GM23248 (cell line): ENCODE data around the gene VAPA. TPM values are rescaled to one million over a fixed set of nuclear protein-coding genes. Genes with fewer than 3 reads are reported as not detected.

Source experiments
- DNase-seq: peaks from one replicate; pipeline ENCODE4 v3.0.0-alpha.2; 2015
- H2AFZ ChIP-seq: fragments of 200-600 bp; sonication (generic); 2 replicates; pipeline ENCODE4 v1.6.1; 2016; ENCODE audit warnings: antibody characterized with exemption
- H3F3A ChIP-seq: fragments of 200-600 bp; sonication (generic); 2 replicates; pipeline ENCODE4 v1.6.1; 2016; ENCODE audit warnings: mild to moderate bottlenecking, antibody characterized with exemption, mixed run types; ENCODE audit not compliant: insufficient read depth
- H3K27ac ChIP-seq: fragments of 200-600 bp; sonication (generic); 2 replicates; pipeline ENCODE4 v1.5.1; 2016; ENCODE audit warnings: mild to moderate bottlenecking
- H3K27me3 ChIP-seq: fragments of 200-600 bp; sonication (generic); replicated peaks from 2 replicates; pipeline ENCODE4 v1.6.1; 2016; ENCODE audit warnings: mild to moderate bottlenecking; ENCODE audit not compliant: insufficient read depth
- H3K36me3 ChIP-seq: fragments of 200-600 bp; sonication (generic); 2 replicates; pipeline ENCODE4 v1.6.1; 2016; ENCODE audit warnings: low read depth, mild to moderate bottlenecking
- H3K4me1 ChIP-seq: fragments of 200-600 bp; sonication (generic); 2 replicates; pipeline ENCODE4 v1.6.1; 2016; ENCODE audit warnings: mild to moderate bottlenecking; ENCODE audit not compliant: insufficient read depth
- H3K4me2 ChIP-seq: fragments of 200-600 bp; sonication (generic); one replicate; pipeline ENCODE4 v1.6.1; 2016; ENCODE audit warnings: mild to moderate bottlenecking; ENCODE audit not compliant: unreplicated experiment
- H3K4me3 ChIP-seq: fragments of 200-600 bp; sonication (generic); 2 replicates; pipeline ENCODE4 v1.5.1; 2016; ENCODE audit warnings: mild to moderate bottlenecking
- H3K79me2 ChIP-seq: fragments of 200-600 bp; sonication (generic); 2 replicates; pipeline ENCODE4 v1.6.1; 2016; ENCODE audit warnings: mild to moderate bottlenecking; ENCODE audit not compliant: insufficient read depth
- H3K9ac ChIP-seq: fragments of 200-600 bp; sonication (generic); 2 replicates; pipeline ENCODE4 v1.6.1; 2016; ENCODE audit warnings: mild to moderate bottlenecking
- H3K9me2 ChIP-seq: fragments of 200-600 bp; sonication (generic); 2 replicates; pipeline ENCODE4 v1.6.1; 2016; ENCODE audit warnings: mixed run types, mild to moderate bottlenecking, moderate library complexity; ENCODE audit not compliant: insufficient read depth
- H3K9me3 ChIP-seq: fragments of 200-600 bp; sonication (generic); one replicate; pipeline ENCODE4 v1.6.1; 2017; ENCODE audit warnings: low read depth
- H4K20me1 ChIP-seq: fragments of 200-600 bp; sonication (generic); 2 replicates; pipeline ENCODE4 v1.6.0; 2016; ENCODE audit not compliant: insufficient read depth
- EZH2 ChIP-seq: fragments of 200-600 bp; sonication (generic); IDR thresholded peaks from 2 replicates; pipeline ENCODE4 v1.6.1; 2018; ENCODE audit warnings: antibody characterized with exemption, mild to moderate bottlenecking; ENCODE audit not compliant: insufficient read depth, poor library complexity, severe bottlenecking
- EZH2phosphoT487 ChIP-seq: fragments of 200-600 bp; sonication (generic); IDR thresholded peaks from 2 replicates; pipeline ENCODE4 v1.6.1; 2018; ENCODE audit warnings: antibody characterized with exemption, moderate library complexity, mild to moderate bottlenecking, low read depth; ENCODE audit not compliant: insufficient read depth
- WGBS, 2 experiments: methylation state at CpG; one replicate each; pipeline ENCODE4 v1.1.6; 2015 to 2017; ENCODE audit warnings: low lambda C conversion rate in 2 of 2, low coverage in 1 of 2; ENCODE audit errors: missing lambda C conversion rate in 2 of 2; 5-methylcytosine and 5-hydroxymethylcytosine counted together
- in situ Hi-C: fragments of 300-500 bp; cut with MboI; formaldehyde crosslinking; loops from 2 replicates; pipeline ENCODE4 v1.15.0; 2020
- polyA plus RNA-seq: library from polyadenylated mRNA; unstranded; fragments of >200 nt; fragmentation: Nextera tagmentation; extraction: Ambion mirVana; gene quantifications from 2 replicates; pipeline ENCODE4 v1.2.1, GENCODE V29; 2016
- total RNA-seq: library from RNA; depleted of rRNA; stranded (reverse); fragments of >200 nt; shearing (Covaris generic); gene quantifications from 2 replicates; pipeline ENCODE4 v1.2.3, GENCODE V29; 2014

Gene VAPA
- total and polyA plus RNA-seq, 2 experiments from 2014 or later = 277 to 290 TPM

- no peak overlapping the region; the same call in 1 of the 2 replicates for H3K9ac ChIP-seq
- H3K4me1 ChIP-seq = peaks cover 61% of the 10 kb centered on the region
- no peaks in the 10 kb centered on the region for H3K36me3 ChIP-seq
- no peak overlapping the region for H3K4me2 ChIP-seq
- H4K20me1 ChIP-seq = peaks cover 72% of the 10 kb centered on the region
- H3K4me3 ChIP-seq = no peak overlapping the region
- H3F3A ChIP-seq = peaks cover 21% of the 10 kb centered on the region
- DNase-seq = no peak
- H3K9me2 ChIP-seq = no peaks in the 10 kb centered on the region
- peaks cover 100% of the 10 kb centered on the region for H3K79me2 ChIP-seq
- no peak overlapping the region for H3K27ac ChIP-seq
- H3K9me3 ChIP-seq = no peaks in the 10 kb centered on the region
- no peaks in the 10 kb centered on the region for H3K27me3 ChIP-seq
- no peak for TF ChIP-seq EZH2
- TF ChIP-seq EZH2phosphoT487 = no peak
- no peak overlapping the region for H2AFZ ChIP-seq
- in situ Hi-C loops = no loop called here
- WGBS, 2 experiments = 35 to 38% methylated on average over 4 of the region's 4 CpGs
These were observed 8.9 kb downstream of the VAPA start for GRCh38 chr18:9922592-9923311.

- WGBS, 2 experiments = 47 to 54% methylated on average over 4 of the region's 4 CpGs
- 0 out of 2 replicates have a peak overlapping the region, but pooled peaks have one; percentile 45 for H3K27ac ChIP-seq
- H3F3A ChIP-seq = peaks cover 13% of the 10 kb centered on the region; the same call in 1 of the 2 replicates
- no peaks in the 10 kb centered on the region for H3K9me2 ChIP-seq
- DNase-seq = no peak
- H4K20me1 ChIP-seq = peaks cover 71% of the 10 kb centered on the region
- H3K36me3 ChIP-seq = no peaks in the 10 kb centered on the region
- no peak for TF ChIP-seq EZH2
- TF ChIP-seq EZH2phosphoT487 = no peak
- H3K79me2 ChIP-seq = peaks cover 100% of the 10 kb centered on the region
- in situ Hi-C loops = no loop called here
- no peak overlapping the region for H3K9ac ChIP-seq
- H2AFZ ChIP-seq = no peak overlapping the region
- no peak overlapping the region for H3K4me3 ChIP-seq
- H3K4me1 ChIP-seq = peaks cover 56% of the 10 kb centered on the region
- no peak overlapping the region for H3K4me2 ChIP-seq
- no peaks in the 10 kb centered on the region for H3K27me3 ChIP-seq
- no peaks in the 10 kb centered on the region for H3K9me3 ChIP-seq
These were observed 10.6 kb downstream of the VAPA start for GRCh38 chr18:9924371-9924943.

- H3K27me3 ChIP-seq = no peaks in the 10 kb centered on the region
- WGBS, 2 experiments = 96 to 100% methylated on average over 1 of the region's 1 CpG
- H3K9me2 ChIP-seq = no peaks in the 10 kb centered on the region
- no peak overlapping the region for H2AFZ ChIP-seq
- no peaks in the 10 kb centered on the region for H3K9me3 ChIP-seq
- peaks cover 66% of the 10 kb centered on the region for H4K20me1 ChIP-seq
- H3K79me2 ChIP-seq = peaks cover 100% of the 10 kb centered on the region
- no peak overlapping the region for H3K9ac ChIP-seq
- TF ChIP-seq EZH2phosphoT487 = no peak
- no peak for TF ChIP-seq EZH2
- no peaks in the 10 kb centered on the region for H3K36me3 ChIP-seq
- no peak overlapping the region; the same call in 1 of the 2 replicates for H3K4me3 ChIP-seq
- H3K4me1 ChIP-seq = peaks cover 56% of the 10 kb centered on the region
- peak overlapping the region; percentile 10 for H3K4me2 ChIP-seq
- DNase-seq = peak; percentile 54
- in situ Hi-C loops = loop anchor here (25.0 kb wide), 1 partner anchor 238 kb away; no protein-coding TSS in a partner anchor
- H3K27ac ChIP-seq = peak overlapping the region; percentile 45
- H3F3A ChIP-seq = peaks cover 13% of the 10 kb centered on the region; the same call in 1 of the 2 replicates
These were observed 11.6 kb downstream of the VAPA start for GRCh38 chr18:9925369-9925768.

- H3K27ac ChIP-seq = peak overlapping the region; percentile 45
- peaks cover 100% of the 10 kb centered on the region for H3K79me2 ChIP-seq
- TF ChIP-seq EZH2phosphoT487 (no peak), EZH2 (no peak)
- H3K4me1 ChIP-seq = peaks cover 56% of the 10 kb centered on the region
- H4K20me1 ChIP-seq = peaks cover 63% of the 10 kb centered on the region
- no peak overlapping the region for H3K9ac ChIP-seq
- H3K36me3 ChIP-seq = no peaks in the 10 kb centered on the region
- no peak for DNase-seq
- H3F3A ChIP-seq = peaks cover 13% of the 10 kb centered on the region; the same call in 1 of the 2 replicates
- H3K9me2 ChIP-seq = no peaks in the 10 kb centered on the region
- no peak overlapping the region; the same call in 1 of the 2 replicates for H3K4me3 ChIP-seq
- peak overlapping the region; percentile 10 for H3K4me2 ChIP-seq
- WGBS, 2 experiments = 97% methylated on average over 4 of the region's 4 CpGs
- H3K27me3 ChIP-seq = no peaks in the 10 kb centered on the region
- in situ Hi-C loops = loop anchor here (25.0 kb wide), 1 partner anchor 238 kb away; no protein-coding TSS in a partner anchor
- H2AFZ ChIP-seq = no peak overlapping the region
- no peaks in the 10 kb centered on the region for H3K9me3 ChIP-seq
These were observed 12.0 kb downstream of the VAPA start for GRCh38 chr18:9925795-9926194.
